HEK293 (cell line): Measurements from ENCODE around the gene MARCKSL1.
A peak's percentile ranks its signal among the peaks of the same experiment; 100 is the strongest.

Experiments used
- CTCF ChIA-PET: fragments of 350-600 bp; formaldehyde crosslinking; extraction: SDS; loops from one replicate; lab custom pipeline; 2021; ENCODE audit warnings: antibody characterized with exemption; lab: Yijun Ruan, JAX
- POLR2A ChIA-PET: fragments of 300-600 bp; formaldehyde crosslinking; extraction: SDS; loops from one replicate; lab custom pipeline; 2020; ENCODE audit warnings: antibody characterized with exemption, inconsistent platforms; lab: Yijun Ruan, JAX
- H3K27ac ChIP-seq: fragments of 200-500 bp; sonication (Bioruptor generic); 2 replicates; pipeline ENCODE4 v1.5.1; 2014; ENCODE audit warnings: low read depth, low read length, control low read depth, inconsistent platforms; ENCODE audit errors: extremely low read depth
- H3K36me3 ChIP-seq, 2 experiments: fragments of 200-500 bp in 1 of 2; sonication (Bioruptor generic) in 1 of 2; 1 replicate in 1 of 2; 2 replicates in 1 of 2; pipeline ENCODE4 v1.5.1; 2014 to 2017; ENCODE audit warnings: inconsistent platforms in 2 of 2, low read length in 2 of 2; ENCODE audit not compliant: control insufficient read depth in 2 of 2, insufficient read depth in 1 of 2
- H3K4me1 ChIP-seq: fragments of 200-500 bp; sonication (Bioruptor generic); 2 replicates; pipeline ENCODE4 v1.5.1; 2014; ENCODE audit warnings: mild to moderate bottlenecking, low read length, inconsistent platforms; ENCODE audit not compliant: control insufficient read depth, insufficient read depth
- H3K4me3 ChIP-seq: 2 replicates; pipeline ENCODE4 v1.5.1; 2011; ENCODE audit warnings: low read depth, mild to moderate bottlenecking, control low read depth, low read length, moderate library complexity
- H3K9me3 ChIP-seq: fragments of 200-500 bp; sonication (Bioruptor generic); 2 replicates; pipeline ENCODE4 v1.5.1; 2014; ENCODE audit warnings: low read depth, low read length, inconsistent platforms; ENCODE audit not compliant: control insufficient read depth, insufficient read depth
- GLIS1 ChIP-seq: fragments of 450-650 bp; formaldehyde crosslinking; IDR thresholded peaks from 2 replicates; pipeline ENCODE4 v1.5.1; 2016; ENCODE audit warnings: missing biosample characterization, missing genetic modification characterization
- HOXA7 ChIP-seq: sonication (generic); formaldehyde crosslinking; IDR thresholded peaks from 2 replicates; pipeline ENCODE4 v1.8.1; 2022; ENCODE audit warnings: missing genetic modification reagents, borderline replicate concordance
- INSM2 ChIP-seq: fragments of 450-650 bp; formaldehyde crosslinking; IDR thresholded peaks from 2 replicates; pipeline ENCODE4 v1.5.1; 2016; ENCODE audit warnings: missing biosample characterization, missing genetic modification characterization
- SCRT2 ChIP-seq: fragments of 450-650 bp; formaldehyde crosslinking; IDR thresholded peaks from 2 replicates; pipeline ENCODE4 v1.5.1; 2016; ENCODE audit warnings: missing biosample characterization, missing genetic modification characterization
- SETDB1 ChIP-seq: IDR thresholded peaks from one replicate; pipeline ENCODE4 v1.6.1; 2017; ENCODE audit warnings: mild to moderate bottlenecking, low read length, moderate library complexity, mixed read lengths; ENCODE audit not compliant: insufficient read length
- TSHZ1 ChIP-seq: fragments of 450-650 bp; formaldehyde crosslinking; IDR thresholded peaks from 2 replicates; pipeline ENCODE4 v1.5.1; 2016; ENCODE audit warnings: missing biosample characterization, missing genetic modification characterization, borderline replicate concordance
- WT1 ChIP-seq: fragments of 450-650 bp; formaldehyde crosslinking; IDR thresholded peaks from 2 replicates; pipeline ENCODE4 v1.5.1; 2016; ENCODE audit warnings: missing biosample characterization, missing genetic modification characterization
- ZFP3 ChIP-seq: fragments of 450-650 bp; formaldehyde crosslinking; IDR thresholded peaks from 2 replicates; pipeline ENCODE4 v1.5.1; 2016; ENCODE audit warnings: low read depth, missing biosample characterization, missing genetic modification characterization
- ZNF10 ChIP-seq: fragments of 450-650 bp; formaldehyde crosslinking; IDR thresholded peaks from 2 replicates; pipeline ENCODE4 v1.5.1; 2017; ENCODE audit warnings: missing biosample characterization, missing genetic modification characterization
- ZNF169 ChIP-seq: fragments of 450-650 bp; formaldehyde crosslinking; IDR thresholded peaks from 2 replicates; pipeline ENCODE4 v1.5.1; 2016; ENCODE audit warnings: missing biosample characterization, missing genetic modification characterization
- ZNF266 ChIP-seq: fragments of 450-650 bp; formaldehyde crosslinking; IDR thresholded peaks from 2 replicates; pipeline ENCODE4 v1.5.1; 2016; ENCODE audit warnings: missing biosample characterization, missing genetic modification characterization, low read depth
- ZNF280D ChIP-seq: fragments of 450-650 bp; formaldehyde crosslinking; IDR thresholded peaks from 2 replicates; pipeline ENCODE4 v1.5.1; 2016; ENCODE audit warnings: missing biosample characterization, missing genetic modification characterization
- ZNF423 ChIP-seq: fragments of 450-650 bp; formaldehyde crosslinking; IDR thresholded peaks from 2 replicates; pipeline ENCODE4 v1.5.1; 2016; ENCODE audit warnings: missing biosample characterization, missing genetic modification characterization
- ZNF449 ChIP-seq: fragments of 450-650 bp; formaldehyde crosslinking; IDR thresholded peaks from 2 replicates; pipeline ENCODE4 v1.5.1; 2017; ENCODE audit warnings: missing biosample characterization, mild to moderate bottlenecking, missing genetic modification characterization, moderate library complexity
- ZNF629 ChIP-seq: fragments of 450-650 bp; formaldehyde crosslinking; IDR thresholded peaks from 2 replicates; pipeline ENCODE4 v1.5.1; 2017; ENCODE audit warnings: missing biosample characterization, missing genetic modification characterization
- ZNF660 ChIP-seq: fragments of 450-650 bp; IDR thresholded peaks from 2 replicates; pipeline ENCODE4 v1.5.1; 2018; ENCODE audit warnings: missing biosample characterization, mild to moderate bottlenecking, missing genetic modification characterization
- ZNF664 ChIP-seq: fragments of 450-650 bp; formaldehyde crosslinking; IDR thresholded peaks from 2 replicates; pipeline ENCODE4 v1.5.1; 2016; ENCODE audit warnings: missing biosample characterization, missing genetic modification characterization
- ZSCAN18 ChIP-seq: fragments of 450-650 bp; formaldehyde crosslinking; IDR thresholded peaks from 2 replicates; pipeline ENCODE4 v1.5.1; 2016; ENCODE audit warnings: missing biosample characterization, missing genetic modification characterization

MARCKSL1 gene

GRCh38 chr1:32305310-32305709 lies 30.7 kb downstream of the MARCKSL1 start:
- Histone ChIP-seq H3K27ac (no peak overlapping the region), H3K9me3 (no peaks in the 10 kb centered on the region), H3K36me3 (peaks cover 31 to 63% of the 10 kb centered on the region in 2 experiments), H3K4me1 (peaks cover 4% of the 10 kb centered on the region; the same call in 1 of the 2 replicates), H3K4me3 (no peak overlapping the region)
- CTCF ChIA-PET, result interaction anchor here (0.6 to 1.9 kb wide), 3 partner anchors 11 to 67 kb away, joined by 4 to 10 read pairs (median 7); no protein-coding TSS in a partner anchor
- TF ChIP-seq SCRT2 (tag by site-specific recombination) (no peak), ZNF660 (tag by site-specific recombination) (no peak), ZNF423 (tag by site-specific recombination) (no peak), ZSCAN18 (tag by site-specific recombination) (no peak), WT1 (tag by site-specific recombination) (no peak), ZNF629 (tag by site-specific recombination) (no peak), ZNF664 (no peak), ZNF10 (tag by site-specific recombination) (no peak), ZNF169 (tag by site-specific recombination) (no peak), ZNF280D (tag by site-specific recombination) (peak; percentile 62; the same call in 1 of the 2 replicates), SETDB1 (peak; percentile 77), ZFP3 (tag by site-specific recombination) (no peak), INSM2 (tag by site-specific recombination) (no peak), GLIS1 (tag by site-specific recombination) (no peak)
- POLR2A ChIA-PET, result interaction anchor here (1.2 kb wide), 1 partner anchor 14 kb away, joined by 5 read pairs; the partner anchor contains the start of gene HDAC1

- no peak overlapping the region for H3K27ac ChIP-seq
- no peaks in the 10 kb centered on the region for H3K9me3 ChIP-seq
- no peaks in the 10 kb centered on the region for H3K4me1 ChIP-seq
- no peak overlapping the region for H3K4me3 ChIP-seq
- CTCF ChIA-PET, result interaction anchor here (0.8 to 1.9 kb wide), 4 partner anchors 8 to 56 kb away, joined by 3 to 10 read pairs (median 4); no protein-coding TSS in a partner anchor
- peaks cover 31 to 67% of the 10 kb centered on the region in 2 experiments for H3K36me3 ChIP-seq
- TF ChIP-seq ZNF266 (tag by site-specific recombination) (no peak), WT1 (tag by site-specific recombination) (no peak), TSHZ1 (tag by site-specific recombination) (no peak), ZNF449 (tag by site-specific recombination) (no peak), HOXA7 (CRISPR knock-in tag) (no peak)
- POLR2A ChIA-PET, result interaction anchor here (1.1 kb wide), 1 partner anchor 28 kb away, joined by 4 read pairs; no protein-coding TSS in a partner anchor
Measured at GRCh38 chr1:32303997-32304622, 31.9 kb downstream of the MARCKSL1 start.
